Cardiac septum (tissue), 1 donor: ENCODE measurements around the gene INTS1. TPM values are rescaled to one million over a fixed set of nuclear protein-coding genes. Genes with fewer than 3 reads are reported as not detected.

Experiments used
- DNase-seq: peaks from one replicate; pipeline ENCODE4 v3.0.0-alpha.2; 2020; ENCODE audit warnings: low spot score
- intact Hi-C: fragments of 100-400 bp; cut with DNase I; formaldehyde crosslinking; loops from one replicate; pipeline ENCODE4 v1.14.0; 2022
- total RNA-seq: library from RNA; stranded (reverse); fragmentation: NEBNext Ultra II Directional; extraction: Animal tissue kit (Norgen Biotek cat#: 25700); gene quantifications from one replicate; pipeline ENCODE4 v1.2.1, GENCODE V29; 2021
- donor health status: DM: no; HTN: no; CAD: no.

The INTS1 gene
- total RNA-seq, 1 donor from 2014 or later: 54.7 TPM

DNA sequence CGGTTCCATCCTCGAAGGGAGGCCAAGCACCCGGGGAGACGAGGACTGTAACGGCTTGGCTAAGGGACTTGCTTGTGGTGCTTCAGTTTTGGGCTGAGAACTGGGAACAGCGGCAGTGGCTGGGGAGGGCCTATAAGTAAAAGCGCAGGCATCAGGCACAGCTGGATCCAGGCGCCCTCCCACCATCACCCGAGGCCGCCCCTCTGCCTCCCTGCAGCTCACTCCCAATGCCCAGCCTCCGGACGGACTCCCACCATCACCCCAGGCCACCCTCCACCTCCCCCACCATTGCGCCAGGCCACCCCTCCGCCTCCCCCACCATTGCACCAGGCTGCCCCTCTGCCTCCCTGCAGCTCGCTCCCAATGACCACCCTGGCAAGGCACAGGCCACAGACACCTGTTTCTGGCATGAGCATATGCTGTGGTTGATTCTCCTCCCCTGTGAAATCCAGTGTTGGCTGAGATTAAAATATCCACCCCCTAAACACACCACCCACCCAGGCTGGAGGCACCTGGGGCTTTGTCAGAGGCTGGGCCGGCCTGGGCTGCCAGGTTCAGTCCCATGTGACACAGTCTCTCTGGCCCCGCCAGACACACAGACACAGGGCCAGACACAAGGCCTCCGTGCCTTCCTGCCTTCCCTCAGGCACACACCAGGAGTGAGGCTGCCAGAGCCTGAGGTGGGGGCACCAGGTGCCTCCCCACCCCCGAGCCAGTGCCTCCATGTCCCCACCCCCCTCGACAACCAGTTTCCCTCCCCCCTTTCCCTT lies 61.6 kb downstream of the INTS1 start:
- no peak for DNase-seq
- intact Hi-C loops: no loop called here

DNA sequence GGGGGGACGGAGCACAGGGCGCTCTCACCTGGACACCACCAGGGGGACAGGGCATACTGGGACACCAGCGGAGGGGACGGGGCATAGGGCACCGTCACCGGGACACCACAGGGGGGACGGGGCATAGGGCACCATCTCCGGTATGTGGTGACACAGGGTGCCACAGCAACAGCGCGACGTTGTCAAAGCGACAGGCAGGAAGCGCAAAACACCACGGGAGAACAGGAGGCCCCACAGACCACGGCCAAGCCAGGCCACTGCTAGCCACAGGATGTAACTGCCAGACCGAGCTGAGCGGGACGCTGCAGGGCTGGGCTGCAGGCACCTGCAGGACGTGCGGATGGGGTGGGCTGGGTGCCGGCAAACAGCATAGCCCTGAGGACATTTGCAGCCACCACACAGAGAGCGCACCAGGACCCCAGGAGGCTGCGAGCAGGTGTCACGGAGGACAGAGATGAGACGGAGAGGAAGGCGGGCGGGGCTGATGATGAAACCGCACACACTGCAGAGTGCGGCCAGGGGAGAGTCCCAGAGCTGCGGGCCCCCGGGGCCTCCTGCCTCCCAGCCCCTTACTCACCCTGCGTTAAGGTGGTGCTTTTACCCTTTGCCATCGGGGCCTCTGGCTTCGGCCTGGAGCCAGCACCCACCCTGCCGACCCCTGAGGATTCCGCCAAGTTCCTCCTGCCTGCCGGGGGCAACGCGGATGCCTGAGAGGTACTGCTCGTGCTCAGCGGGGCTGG lies 62.4 kb downstream of the INTS1 start:
- DNase-seq: no peak
- intact Hi-C loops: no loop called here

DNA sequence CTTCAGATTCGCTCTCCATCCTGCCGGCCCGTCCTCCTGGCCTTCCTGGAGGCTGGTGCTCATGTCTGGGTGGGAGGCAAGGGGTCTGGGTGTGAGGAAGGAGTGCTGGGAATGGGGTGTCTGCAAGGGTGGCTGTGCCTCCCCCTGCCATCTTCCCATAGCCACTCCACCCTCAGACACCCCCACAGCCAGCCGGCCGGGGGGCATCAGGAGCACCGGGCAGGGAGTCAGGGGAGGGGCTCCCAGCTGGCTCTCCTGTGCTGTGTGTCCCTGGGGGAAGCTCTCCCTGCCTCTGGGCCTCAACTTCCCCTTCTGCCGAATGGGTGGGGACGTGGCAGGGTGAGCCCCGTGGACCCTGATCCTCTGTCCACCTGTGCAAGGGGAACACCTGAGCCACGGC lies 63.6 kb downstream of the INTS1 start:
- no peak for DNase-seq

DNA sequence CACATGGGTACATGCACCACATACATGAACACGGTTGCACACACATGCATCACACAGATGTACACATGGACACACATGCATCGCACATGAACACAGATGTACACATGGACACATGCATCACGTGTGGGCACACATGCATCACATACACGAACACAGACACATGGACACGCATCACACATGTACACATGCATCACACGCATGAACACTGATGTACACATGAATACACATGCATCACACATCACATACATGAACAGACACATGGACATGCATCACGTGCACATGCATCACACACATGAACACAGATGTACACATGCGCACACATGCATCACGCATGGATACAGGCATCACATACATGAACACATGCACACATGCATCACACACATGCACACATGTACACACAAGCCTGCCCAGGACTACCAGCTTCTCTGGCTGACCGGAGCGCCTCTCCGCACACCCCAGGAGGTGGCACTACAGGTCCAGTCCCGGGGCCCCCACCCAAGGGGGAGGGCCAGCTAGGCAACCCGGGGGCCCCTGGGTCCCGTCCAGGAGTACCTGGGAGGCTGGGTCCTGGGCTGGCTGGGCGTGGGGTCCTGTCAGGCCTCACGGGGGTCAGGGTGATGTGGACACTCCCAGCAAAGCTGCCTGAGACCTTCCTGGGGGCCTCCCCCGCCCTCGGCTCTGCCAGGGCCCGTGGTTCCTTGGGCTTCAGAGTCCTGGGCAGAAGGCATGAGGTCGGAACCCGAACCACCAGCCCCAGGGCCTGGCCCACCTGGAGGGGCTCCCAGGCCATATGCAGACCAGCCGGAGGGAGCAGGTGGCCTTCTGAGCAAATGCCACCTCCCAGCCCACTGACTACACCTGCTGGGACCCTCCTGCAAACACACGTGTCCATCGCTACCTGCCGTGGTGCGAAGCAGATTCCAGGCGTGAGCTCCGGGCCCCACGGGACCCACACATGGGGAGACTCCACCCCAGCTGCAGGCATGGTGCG lies 64.5 kb downstream of the INTS1 start:
- intact Hi-C loops: loop anchor here (10.0 kb wide), 1 partner anchor 215 kb away; no protein-coding TSS in a partner anchor
- DNase-seq: no peak

More for the DNA sequence above, 63.6 kb downstream of the INTS1 start:
- intact Hi-C loops: no loop called here

DNA sequence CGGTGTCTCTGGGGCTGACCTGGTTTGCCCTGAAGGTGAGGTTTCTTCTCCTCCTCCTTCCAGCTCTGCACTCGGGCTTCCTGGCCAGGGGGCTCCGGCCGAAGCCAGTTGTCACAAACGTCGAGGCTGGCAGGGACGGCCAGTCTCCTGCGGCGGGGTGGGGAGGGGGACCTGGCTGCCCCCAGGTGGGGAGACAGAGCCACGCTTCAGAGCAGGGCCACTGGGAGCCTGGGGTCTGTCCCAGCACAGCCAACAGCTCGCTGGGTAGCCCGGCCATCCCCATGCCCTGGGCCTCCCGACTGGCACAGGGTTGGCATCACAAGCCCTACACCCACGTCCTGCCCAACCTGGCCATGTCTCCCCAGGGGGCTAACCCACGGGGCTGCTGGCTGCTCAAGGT lies 65.4 kb downstream of the INTS1 start:
- intact Hi-C loops: loop anchor here (10.0 kb wide), 1 partner anchor 214 kb away; no protein-coding TSS in a partner anchor
- DNase-seq: no peak

DNA sequence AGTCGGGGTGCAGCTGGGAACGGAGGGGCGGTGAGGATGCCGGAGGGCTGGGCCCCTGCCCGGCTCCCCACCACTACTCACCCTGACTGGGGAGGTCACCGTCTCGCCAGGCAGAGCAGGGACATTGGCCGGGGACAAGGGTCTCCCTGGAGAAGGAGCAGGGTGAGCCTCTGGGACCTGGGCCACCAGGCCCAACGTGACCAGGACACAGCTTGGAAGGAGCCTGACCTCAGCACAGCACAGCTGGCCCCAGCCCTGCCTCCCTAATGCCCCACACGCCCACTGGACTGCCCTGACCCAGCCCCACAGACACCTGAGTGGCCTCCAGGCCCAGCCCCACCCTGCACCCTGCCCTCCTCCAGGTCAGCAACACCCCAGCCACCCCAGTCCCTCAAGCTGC lies 66.0 kb downstream of the INTS1 start:
- intact Hi-C loops: loop anchor here (10.0 kb wide), 1 partner anchor 213 kb away; no protein-coding TSS in a partner anchor

DNA sequence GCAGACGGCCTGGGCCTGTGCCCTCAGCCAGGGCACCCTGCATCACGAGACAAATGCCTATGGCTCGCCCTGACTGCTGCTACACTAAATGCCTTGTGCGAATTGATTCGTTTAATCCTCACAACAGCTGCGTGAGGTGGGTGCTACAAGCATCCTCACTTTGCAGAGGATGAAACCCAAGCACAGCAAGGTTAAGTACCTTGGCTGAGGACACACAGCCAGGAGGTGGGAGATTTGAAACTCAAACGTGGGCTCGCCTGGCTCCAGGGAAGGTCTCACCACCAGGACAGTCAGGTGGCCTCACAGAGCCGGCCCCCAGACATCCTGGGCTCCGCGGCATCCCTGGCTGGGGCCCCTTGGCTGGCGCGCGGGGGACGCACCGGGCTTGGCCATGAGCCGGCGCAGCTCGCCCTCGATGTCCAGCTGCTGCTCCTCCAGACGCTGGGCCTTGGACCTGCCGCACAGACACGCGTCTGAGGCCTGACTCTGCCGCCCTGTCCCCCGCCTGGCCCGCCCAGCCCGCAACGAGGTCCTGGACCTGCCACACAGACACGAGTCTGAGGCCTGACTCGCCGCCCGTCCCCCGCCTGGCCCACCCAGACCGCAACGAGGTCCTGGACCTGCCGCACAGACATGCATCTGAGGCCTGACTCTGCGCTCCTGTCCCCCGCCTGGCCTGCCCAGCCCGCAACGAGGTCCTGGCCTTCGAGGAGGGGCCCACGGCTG lies 66.9 kb downstream of the INTS1 start:
- no peak for DNase-seq
- intact Hi-C loops: loop anchor here (10.0 kb wide), 1 partner anchor 213 kb away; no protein-coding TSS in a partner anchor

More for the DNA sequence above, 66.0 kb downstream of the INTS1 start:
- no peak for DNase-seq

DNA sequence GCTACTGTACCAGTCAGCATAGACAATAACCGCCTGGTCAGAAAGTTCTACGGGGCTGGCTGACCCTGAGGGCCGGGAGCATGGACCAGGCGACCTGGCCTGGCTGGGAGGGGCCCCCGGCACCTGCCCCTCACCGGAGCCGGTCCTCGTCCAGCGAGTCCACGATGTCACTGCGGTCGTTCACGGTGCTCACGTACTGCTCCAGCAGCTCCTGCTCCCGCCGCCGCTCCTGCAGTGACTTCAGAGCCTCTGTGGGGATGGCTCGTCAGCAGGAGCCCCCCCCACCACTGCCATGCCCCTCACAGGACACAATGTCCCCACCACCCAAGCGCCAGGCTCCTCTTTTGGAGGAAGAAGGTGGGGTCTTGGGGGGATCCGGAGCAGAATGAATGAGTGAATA lies 67.6 kb downstream of the INTS1 start:
- intact Hi-C loops: loop anchor here (10.0 kb wide), 1 partner anchor 212 kb away; no protein-coding TSS in a partner anchor
- DNase-seq: no peak

DNA sequence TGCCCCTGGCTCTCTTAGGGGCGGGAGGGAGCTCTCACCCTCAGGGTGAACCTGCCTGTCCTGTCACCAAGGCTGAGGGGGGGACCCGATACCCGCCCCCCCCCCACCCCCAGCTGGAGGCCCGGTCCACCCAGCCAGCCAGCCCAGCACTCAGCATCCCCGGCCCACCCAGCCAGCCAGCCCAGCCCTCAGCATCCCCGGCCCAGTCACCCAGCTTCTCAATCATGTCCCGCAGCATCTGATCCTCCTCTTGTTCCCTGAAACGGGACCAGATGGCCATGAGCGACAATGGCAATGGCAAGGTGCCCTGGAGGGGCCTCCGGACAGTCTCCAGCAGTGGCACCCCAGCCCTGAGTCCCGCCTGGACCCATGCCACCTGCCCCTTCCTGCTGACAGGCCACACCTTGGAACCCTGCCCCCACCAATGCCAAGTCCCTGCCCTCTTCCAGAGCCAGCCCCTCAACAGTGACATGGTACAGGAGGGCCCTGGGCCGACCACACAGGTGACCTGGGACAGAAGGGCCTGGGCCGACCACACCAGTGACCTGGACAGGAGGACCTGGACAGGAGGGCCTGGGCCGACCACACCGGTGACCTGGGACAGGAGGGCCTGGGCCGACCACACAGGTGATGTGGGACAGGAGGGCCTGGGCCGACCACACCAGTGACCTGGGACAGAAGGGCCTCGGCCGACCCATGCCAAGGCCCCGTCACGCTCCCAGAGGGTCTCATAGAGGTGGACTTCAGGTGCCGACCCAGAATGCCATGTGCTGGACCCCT lies 69.1 kb downstream of the INTS1 start:
- intact Hi-C loops: loop anchor here (5.0 to 10.0 kb wide), 2 partner anchors 37 to 210 kb away; no protein-coding TSS in a partner anchor

DNA sequence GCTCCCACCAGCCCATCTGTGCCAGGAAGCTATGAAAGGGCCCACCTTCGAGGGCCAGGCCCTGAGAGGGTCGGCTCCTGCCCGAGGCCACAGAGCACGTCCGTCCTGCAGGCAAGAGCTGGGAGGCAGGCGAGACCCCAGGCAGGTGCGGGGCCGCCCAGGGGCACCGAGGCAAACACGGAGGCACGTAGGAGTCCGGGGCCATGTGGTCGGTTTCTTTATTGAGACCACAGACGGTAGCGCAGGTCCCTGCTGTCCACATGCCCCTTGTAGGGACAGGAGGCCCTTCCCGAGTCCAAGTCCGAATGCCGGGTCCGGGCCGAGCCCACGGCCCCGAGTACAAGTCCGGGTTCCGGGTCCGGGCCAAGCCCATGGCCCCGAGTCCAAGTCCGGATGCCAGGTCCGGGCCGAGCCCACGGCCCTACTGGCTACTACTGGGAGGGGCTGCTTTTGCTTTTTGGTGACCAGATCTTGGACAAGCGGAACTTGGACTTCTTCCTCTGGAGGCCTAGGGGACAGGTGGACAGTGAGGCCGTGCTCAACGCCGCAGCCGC lies 69.9 kb downstream of the INTS1 start:
- no peak for DNase-seq
- intact Hi-C loops: loop anchor here (5.0 to 10.0 kb wide), 2 partner anchors 38 to 209 kb away; no protein-coding TSS in a partner anchor

More for the DNA sequence above, 69.1 kb downstream of the INTS1 start:
- DNase-seq: no peak

DNA sequence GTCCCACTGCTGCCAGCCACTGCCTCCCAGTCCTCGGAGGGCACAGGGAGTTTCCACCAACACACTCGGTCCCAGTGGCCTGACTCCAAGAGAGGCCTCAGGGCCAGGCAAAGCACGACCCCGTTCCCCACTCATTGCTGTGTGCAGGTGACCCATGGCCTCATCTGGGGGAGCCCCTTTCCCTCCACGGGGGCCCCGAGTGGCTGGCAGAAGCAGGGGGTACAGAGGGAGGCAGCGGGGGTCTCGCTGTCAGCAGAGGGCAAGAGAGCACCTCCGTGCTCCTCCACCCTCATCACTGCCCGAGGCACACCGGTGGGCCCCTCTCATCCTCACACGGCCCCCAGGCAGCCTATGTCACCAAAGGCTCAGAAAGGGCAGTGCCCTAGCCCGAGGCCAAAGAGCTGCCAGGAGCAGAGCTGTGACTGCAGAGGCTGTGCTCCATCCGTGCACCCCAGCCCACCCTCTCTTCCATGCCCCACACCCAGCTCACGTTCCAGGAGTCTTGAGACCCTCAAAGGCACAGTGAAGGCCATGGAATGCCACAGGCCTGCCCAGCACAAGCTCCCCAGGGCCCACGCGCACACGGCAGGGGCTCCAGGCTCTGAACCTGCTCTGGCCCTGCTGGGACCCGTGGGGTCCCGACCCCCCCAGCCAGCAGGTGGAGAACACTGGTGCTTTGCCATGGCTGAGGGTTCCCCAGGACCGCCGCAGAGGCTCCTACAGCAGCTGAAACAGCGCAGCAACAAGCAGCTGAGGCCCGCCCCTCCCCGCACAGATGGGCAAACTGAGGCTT lies 70.9 kb downstream of the INTS1 start:
- intact Hi-C loops: loop anchor here (5.0 to 10.0 kb wide), 2 partner anchors 39 to 209 kb away; no protein-coding TSS in a partner anchor
- DNase-seq: no peak

DNA sequence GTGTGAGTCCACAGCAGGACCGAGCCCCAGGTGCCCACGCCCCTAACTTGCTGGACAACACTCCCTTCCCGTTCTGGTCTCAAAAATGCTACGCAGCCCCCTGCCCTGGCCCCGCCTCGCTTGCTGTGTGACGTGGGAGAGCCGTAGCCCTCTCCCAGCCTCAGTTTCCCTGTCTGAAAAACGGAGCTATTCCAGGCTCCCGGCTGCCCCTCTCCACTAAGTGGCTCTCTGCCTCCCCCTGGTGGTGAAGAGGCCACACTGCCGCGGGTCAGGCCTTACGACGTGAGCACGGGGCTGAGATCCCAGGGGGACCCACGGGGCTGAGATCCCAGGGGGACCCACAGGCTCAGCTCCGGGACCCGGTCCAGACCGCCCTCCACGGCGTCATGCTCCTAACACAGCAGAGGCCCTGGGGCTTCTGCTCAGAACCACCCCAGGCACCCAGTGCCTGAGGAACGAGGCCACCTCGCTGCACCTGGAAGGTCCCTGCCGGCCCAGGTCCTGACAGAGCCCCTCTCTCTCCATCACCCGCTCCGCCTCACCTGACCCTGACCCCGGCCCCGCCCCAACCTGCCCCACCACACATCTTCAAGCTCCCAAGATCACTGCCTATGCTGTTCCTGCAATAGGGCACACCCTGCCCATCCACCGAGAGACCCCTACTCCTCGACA lies 71.6 kb downstream of the INTS1 start:
- intact Hi-C loops: loop anchor here (5.0 to 10.0 kb wide), 2 partner anchors 40 to 208 kb away; no protein-coding TSS in a partner anchor
- peak; percentile 84 for DNase-seq

DNA sequence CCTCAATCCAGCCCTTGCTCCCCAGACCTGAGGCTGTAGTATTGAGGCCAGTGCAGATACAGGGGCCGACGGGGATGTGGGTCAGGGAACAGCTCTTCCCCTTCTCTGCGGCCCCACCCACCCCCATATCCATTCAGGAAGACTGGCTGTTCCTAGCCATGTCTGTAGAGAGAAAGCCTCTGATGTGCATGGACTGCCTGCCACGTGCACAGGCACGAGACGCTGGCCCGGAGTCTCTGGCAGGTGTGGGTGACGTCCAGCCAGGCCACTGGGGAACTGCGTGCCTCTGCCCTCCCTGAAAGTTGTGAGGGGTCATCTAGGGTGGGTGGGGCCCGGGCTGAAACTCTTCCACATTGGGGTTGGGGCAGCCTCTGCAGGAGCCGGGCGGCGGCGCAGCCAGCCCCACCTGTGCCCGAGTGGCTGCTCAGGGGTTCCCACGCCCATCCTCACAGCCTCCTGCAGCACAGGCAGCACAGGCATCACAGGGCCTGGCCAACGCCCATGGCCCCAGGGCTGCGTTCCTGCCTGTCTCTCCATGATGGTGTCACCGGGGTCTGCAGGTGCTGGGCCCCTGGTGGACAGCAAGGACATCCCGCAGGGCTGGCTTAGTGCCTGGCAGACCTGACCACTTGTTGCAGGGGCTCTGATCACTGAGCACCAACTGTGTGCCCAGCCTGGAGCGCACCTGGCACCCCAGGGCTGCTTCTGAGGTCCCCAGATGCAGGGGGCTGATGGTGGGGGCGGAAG lies 72.4 kb downstream of the INTS1 start:
- no peak for DNase-seq
- intact Hi-C loops: loop anchor here (5.0 to 10.0 kb wide), 2 partner anchors 40 to 207 kb away; no protein-coding TSS in a partner anchor

DNA sequence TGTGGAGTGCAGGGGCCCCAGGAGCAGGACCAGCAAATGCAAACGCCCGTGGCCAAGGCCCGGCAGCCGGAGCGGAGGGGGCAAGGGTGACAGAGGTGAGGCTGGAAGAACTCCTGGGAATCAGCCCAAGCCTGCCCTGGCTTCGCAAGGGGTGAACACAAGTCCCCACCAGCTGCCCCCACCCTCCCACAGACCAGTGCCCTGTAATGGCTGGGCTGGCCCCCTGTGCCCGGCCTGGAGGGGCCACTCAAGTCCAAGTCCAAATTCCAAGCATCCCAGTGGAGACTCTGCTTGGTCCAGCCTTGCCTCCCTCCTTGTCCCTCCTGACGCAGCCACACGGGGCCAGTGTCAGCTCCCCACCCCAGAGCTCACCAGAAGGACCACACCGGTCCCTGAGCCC lies 73.0 kb downstream of the INTS1 start:
- DNase-seq: no peak
- intact Hi-C loops: loop anchor here (5.0 to 10.0 kb wide), 2 partner anchors 41 to 206 kb away; no protein-coding TSS in a partner anchor
